ENCODE measurements around the gene DVL2. TPM values are rescaled to one million over a fixed set of nuclear protein-coding genes. Genes with fewer than 3 reads are reported as not detected.

The DVL2 gene
- total RNA-seq, 1 donor from 2014 or later = 79.1 TPM

DNA sequence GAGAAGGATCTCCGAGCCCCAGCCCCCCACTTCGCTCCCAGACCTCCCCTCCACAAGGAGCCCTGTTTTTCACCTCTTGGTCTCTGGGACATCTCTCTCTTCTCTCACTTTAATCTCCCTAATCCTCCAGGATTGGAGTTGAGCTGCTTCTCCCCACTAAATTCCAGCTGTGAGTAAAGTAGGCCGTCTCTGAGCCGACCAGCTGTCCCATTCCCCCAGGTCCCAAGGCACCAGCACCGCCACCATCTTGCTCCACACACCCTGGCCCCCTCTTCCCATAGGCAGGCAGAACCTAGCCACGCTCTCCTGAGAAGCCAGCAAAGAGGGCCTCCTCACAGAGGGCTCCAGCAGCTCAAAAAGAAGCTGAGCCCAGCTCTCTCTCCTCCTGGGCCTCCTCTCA lies 15.6 kb downstream of the DVL2 start:
- Mint-ChIP-seq H3K27ac (ENCODE audit: unreplicated experiment) (peak overlapping the region; percentile 66), H3K4me1 (ENCODE audit: low read depth, unreplicated experiment) (peaks cover 37% of the 10 kb centered on the region), H3K4me3 (ENCODE audit: unreplicated experiment) (peak overlapping the region; percentile 89), H3K36me3 (ENCODE audit: unreplicated experiment) (no peaks in the 10 kb centered on the region), H3K9me3 (ENCODE audit: unreplicated experiment) (peaks cover 20% of the 10 kb centered on the region), H3K27me3 (ENCODE audit: unreplicated experiment) (peaks cover 22% of the 10 kb centered on the region)
- no peak for DNase-seq
- TF ChIP-seq, protein P1, sequence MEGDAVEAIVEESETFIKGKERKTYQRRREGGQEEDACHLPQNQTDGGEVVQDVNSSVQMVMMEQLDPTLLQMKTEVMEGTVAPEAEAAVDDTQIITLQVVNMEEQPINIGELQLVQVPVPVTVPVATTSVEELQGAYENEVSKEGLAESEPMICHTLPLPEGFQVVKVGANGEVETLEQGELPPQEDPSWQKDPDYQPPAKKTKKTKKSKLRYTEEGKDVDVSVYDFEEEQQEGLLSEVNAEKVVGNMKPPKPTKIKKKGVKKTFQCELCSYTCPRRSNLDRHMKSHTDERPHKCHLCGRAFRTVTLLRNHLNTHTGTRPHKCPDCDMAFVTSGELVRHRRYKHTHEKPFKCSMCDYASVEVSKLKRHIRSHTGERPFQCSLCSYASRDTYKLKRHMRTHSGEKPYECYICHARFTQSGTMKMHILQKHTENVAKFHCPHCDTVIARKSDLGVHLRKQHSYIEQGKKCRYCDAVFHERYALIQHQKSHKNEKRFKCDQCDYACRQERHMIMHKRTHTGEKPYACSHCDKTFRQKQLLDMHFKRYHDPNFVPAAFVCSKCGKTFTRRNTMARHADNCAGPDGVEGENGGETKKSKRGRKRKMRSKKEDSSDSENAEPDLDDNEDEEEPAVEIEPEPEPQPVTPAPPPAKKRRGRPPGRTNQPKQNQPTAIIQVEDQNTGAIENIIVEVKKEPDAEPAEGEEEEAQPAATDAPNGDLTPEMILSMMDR (IDR thresholded peaks at IDR 0.05; ENCODE audit: partially characterized antibody, unreplicated experiment) = no peak

DNA sequence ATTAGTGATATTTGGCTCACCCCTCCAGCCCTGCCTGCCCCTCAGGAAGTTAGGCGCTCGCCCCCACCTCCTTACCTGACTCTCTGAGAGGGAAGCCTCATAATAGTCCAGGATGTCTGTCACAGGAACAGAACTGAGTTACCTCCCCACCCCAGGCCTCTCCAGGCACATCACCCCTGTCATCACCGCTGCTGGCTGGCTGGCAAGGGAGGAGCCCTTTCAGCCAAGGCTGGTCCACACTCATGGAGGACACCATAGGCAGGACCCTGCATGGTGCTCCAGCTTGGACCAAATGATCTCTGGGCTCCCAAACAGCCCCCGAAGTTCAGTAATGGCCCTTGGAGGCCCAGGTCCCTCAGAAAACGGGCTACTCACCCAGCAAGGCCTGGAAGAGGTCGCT lies 16.2 kb downstream of the DVL2 start:
- H3K36me3 Mint-ChIP-seq (ENCODE audit: unreplicated experiment) = no peaks in the 10 kb centered on the region
- H3K4me3 Mint-ChIP-seq (ENCODE audit: unreplicated experiment) = peak overlapping the region; percentile 82
- DNase-seq = no peak
- peaks cover 38% of the 10 kb centered on the region for H3K4me1 Mint-ChIP-seq (ENCODE audit: low read depth, unreplicated experiment)
- H3K27me3 Mint-ChIP-seq (ENCODE audit: unreplicated experiment) = peaks cover 23% of the 10 kb centered on the region
- peaks cover 20% of the 10 kb centered on the region for H3K9me3 Mint-ChIP-seq (ENCODE audit: unreplicated experiment)
- TF ChIP-seq, protein P1 (IDR thresholded peaks at IDR 0.05; ENCODE audit: partially characterized antibody, unreplicated experiment) = no peak
- H3K27ac Mint-ChIP-seq (ENCODE audit: unreplicated experiment) = peak overlapping the region; percentile 55

DNA sequence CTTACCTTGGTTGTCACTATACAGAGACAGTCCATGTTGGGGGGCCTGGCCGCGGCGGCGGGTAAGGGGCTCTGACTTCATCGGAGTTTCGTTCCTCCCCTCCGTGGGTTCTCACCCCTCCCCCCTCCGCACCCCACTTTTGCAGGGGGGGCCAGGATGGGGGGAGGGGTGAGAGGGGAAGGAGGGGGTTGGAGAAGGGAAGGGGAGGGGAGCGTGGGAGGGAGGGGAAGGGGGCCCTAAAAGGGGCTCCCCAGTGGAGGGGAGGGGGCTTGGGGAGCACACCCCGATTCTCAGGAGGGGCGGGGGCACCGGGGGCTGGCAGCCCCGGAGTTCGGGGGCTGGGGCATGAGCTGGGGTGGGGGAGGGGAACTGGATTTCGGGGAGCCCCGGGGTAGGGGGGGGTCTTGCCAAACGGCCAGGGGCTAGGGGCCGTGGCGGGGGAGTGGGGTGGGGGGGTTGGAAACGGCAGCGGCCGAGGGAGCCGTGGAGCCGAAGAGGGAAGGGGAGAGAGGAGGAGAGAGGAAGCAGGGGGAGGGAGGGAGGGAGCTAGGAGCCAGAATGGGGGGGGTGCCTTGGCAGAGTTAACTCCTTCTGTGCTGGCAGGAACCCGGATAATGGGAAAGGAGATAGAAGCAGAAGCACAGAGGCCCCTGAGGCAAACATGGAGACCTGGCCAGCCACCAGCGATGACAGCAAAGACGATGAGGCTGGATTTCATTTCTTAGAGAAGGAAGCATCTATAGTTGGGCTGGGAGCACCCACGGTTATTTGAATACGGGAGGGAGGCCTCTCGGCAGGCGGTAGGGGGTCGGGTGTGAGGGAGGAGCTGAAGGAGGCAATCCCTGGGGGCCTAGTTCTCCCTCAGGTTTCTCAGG lies 17.0 kb downstream of the DVL2 start:
- H3K4me1 Mint-ChIP-seq (ENCODE audit: low read depth, unreplicated experiment) = peaks cover 40% of the 10 kb centered on the region
- peak; percentile 69 for DNase-seq
- peak overlapping the region; percentile 93 for H3K4me3 Mint-ChIP-seq (ENCODE audit: unreplicated experiment)
- peaks cover 24% of the 10 kb centered on the region for H3K27me3 Mint-ChIP-seq (ENCODE audit: unreplicated experiment)
- peaks cover 19% of the 10 kb centered on the region for H3K9me3 Mint-ChIP-seq (ENCODE audit: unreplicated experiment)
- TF ChIP-seq, protein P1 (IDR thresholded peaks at IDR 0.05; ENCODE audit: partially characterized antibody, unreplicated experiment) = no peak
- H3K36me3 Mint-ChIP-seq (ENCODE audit: unreplicated experiment) = no peaks in the 10 kb centered on the region
- peak overlapping the region; percentile 82 for H3K27ac Mint-ChIP-seq (ENCODE audit: unreplicated experiment)

- peaks cover 17% of the 10 kb centered on the region for H3K9me3 Mint-ChIP-seq (ENCODE audit: unreplicated experiment)
- no peaks in the 10 kb centered on the region for H3K36me3 Mint-ChIP-seq (ENCODE audit: unreplicated experiment)
- H3K4me3 Mint-ChIP-seq (ENCODE audit: unreplicated experiment) = peak overlapping the region; percentile 93
- DNase-seq = no peak
- peaks cover 27% of the 10 kb centered on the region for H3K27me3 Mint-ChIP-seq (ENCODE audit: unreplicated experiment)
- H3K4me1 Mint-ChIP-seq (ENCODE audit: low read depth, unreplicated experiment) = peaks cover 47% of the 10 kb centered on the region
- H3K27ac Mint-ChIP-seq (ENCODE audit: unreplicated experiment) = peak overlapping the region; percentile 62
- TF ChIP-seq, protein P1 (IDR thresholded peaks at IDR 0.05; ENCODE audit: partially characterized antibody, unreplicated experiment) = no peak
Observed at GRCh38 chr17:7216242-7217112, 17.8 kb downstream of the DVL2 start.
